HepG2 (cell line): ENCODE results near the gene HSDL2. TPM values are rescaled to one million over a fixed set of nuclear protein-coding genes. Genes with fewer than 3 reads are reported as not detected.

ENCODE experiments used
- ARNT2 ChIP-seq: sonication (generic); formaldehyde crosslinking; IDR thresholded peaks from 2 replicates; pipeline ENCODE4 v1.8.0; 2022; ENCODE audit warnings: mild to moderate bottlenecking, low read depth, missing genetic modification reagents, moderate library complexity
- BCLAF1 ChIP-seq: fragments of 450-650 bp; IDR thresholded peaks from 2 replicates; pipeline ENCODE4 v1.6.1; 2017; ENCODE audit warnings: mild to moderate bottlenecking
- E2F5 ChIP-seq: sonication (generic); formaldehyde crosslinking; conservative IDR thresholded peaks from 2 replicates; pipeline ENCODE4 v1.4.0; 2020; ENCODE audit warnings: missing genetic modification reagents
- GABPA ChIP-seq, 2 experiments: IDR thresholded peaks; 2 replicates each; pipeline ENCODE4 v1.6.1; 2011 to 2016; ENCODE audit warnings: low read depth in 2 of 2, low read length in 1 of 2, missing biosample characterization in 1 of 2, missing genetic modification characterization in 1 of 2
- GATAD2A ChIP-seq: IDR thresholded peaks from 2 replicates; pipeline ENCODE4 v1.6.1; 2016
- ISL2 ChIP-seq: sonication (generic); formaldehyde crosslinking; IDR thresholded peaks from 2 replicates; pipeline ENCODE4 v1.5.0; 2020; ENCODE audit warnings: missing genetic modification reagents
- NCOA5 ChIP-seq: sonication (generic); formaldehyde crosslinking; IDR thresholded peaks from 2 replicates; pipeline ENCODE4 v1.4.0; 2020; ENCODE audit warnings: missing genetic modification reagents
- NRL ChIP-seq: sonication (generic); formaldehyde crosslinking; IDR thresholded peaks from 2 replicates; pipeline ENCODE4 v1.5.0; 2020; ENCODE audit warnings: missing genetic modification reagents, mild to moderate bottlenecking, moderate library complexity, borderline replicate concordance
- REST ChIP-seq, 2 experiments: IDR thresholded peaks; 2 replicates each; pipeline ENCODE4 v1.6.1; 2011 to 2012; ENCODE audit warnings: low read length in 2 of 2, borderline replicate concordance in 1 of 2, low read depth in 1 of 2, mild to moderate bottlenecking in 1 of 2, moderate library complexity in 1 of 2
- SRSF9 ChIP-seq: fragments of 200-400 bp; formaldehyde crosslinking; IDR thresholded peaks from 2 replicates; pipeline ENCODE4 v1.6.1; 2018; ENCODE audit warnings: borderline replicate concordance, mild to moderate bottlenecking, low read depth, low read length; ENCODE audit not compliant: insufficient read depth, poor library complexity, severe bottlenecking
- TBL1XR1 ChIP-seq: fragments of 150-350 bp; IDR thresholded peaks from 2 replicates; pipeline ENCODE4 v1.6.1; 2014; ENCODE audit warnings: borderline replicate concordance, low read length; ENCODE audit not compliant: partially characterized antibody
- ZBTB14 ChIP-seq: sonication (generic); formaldehyde crosslinking; IDR thresholded peaks from 2 replicates; pipeline ENCODE4 v1.4.0; 2020; ENCODE audit warnings: missing genetic modification reagents
- ZNF367 ChIP-seq: sonication (generic); formaldehyde crosslinking; IDR thresholded peaks from 2 replicates; pipeline ENCODE4 v1.4.0; 2020; ENCODE audit warnings: missing genetic modification reagents, borderline replicate concordance
- ZNF615 ChIP-seq: sonication (generic); formaldehyde crosslinking; IDR thresholded peaks from 2 replicates; pipeline ENCODE4 v1.5.0; 2020; ENCODE audit warnings: mild to moderate bottlenecking, missing genetic modification reagents, borderline replicate concordance
- polyA plus RNA-seq, 8 experiments: library from polyadenylated mRNA; depleted of rRNA in 3 of 8; stranded (reverse) in 7 of 8; unstranded in 1 of 8; fragments of >200 nt; fragmentation: Illumina TruSeq in 4 of 8; extraction: Trizol in 4 of 8; gene quantifications; 2 replicates each; pipeline versions ENCODE4 v1.2.1 to v1.2.3, GENCODE V29; 2011 to 2016; ENCODE audit warnings: low read depth in 4 of 8, missing spikeins in 1 of 8, mixed read lengths in 1 of 8; ENCODE audit not compliant: insufficient read depth in 1 of 8
- total RNA-seq, 5 experiments: library from RNA; depleted of rRNA; stranded (reverse); fragments of >200 nt; fragmentation: Illumina TruSeq; extraction: Trizol; gene quantifications; 2 replicates each; pipeline ENCODE4 v1.2.3, GENCODE V29; 2016; ENCODE audit warnings: low read depth in 1 of 5
- TF ChIP-seq, protein P1 (sequence below): sonication (generic); formaldehyde crosslinking; IDR thresholded peaks from 2 replicates; pipeline ENCODE4 v1.4.0; 2020; ENCODE audit warnings: mild to moderate bottlenecking, low read depth, missing genetic modification reagents
- TF ChIP-seq, protein P2 (sequence below): sonication (generic); formaldehyde crosslinking; IDR thresholded peaks from 2 replicates; pipeline ENCODE4 v1.4.0; 2020; ENCODE audit warnings: mild to moderate bottlenecking, low read depth, missing genetic modification reagents

HSDL2 gene
- total and polyA plus RNA-seq, 2 of the 13 experiments (the other 11 are each of a cell fraction or from before 2014, with no cell fraction given) = 55.3 to 80.2 TPM

- TF ChIP-seq ZBTB14 (CRISPR knock-in tag) (peak; percentile 87), TBL1XR1 (no peak), ZNF367 (CRISPR knock-in tag) (0 out of 2 replicates have a peak, but pooled peaks have one; percentile 17), GATAD2A (no peak; the same call in 1 of the 2 replicates), ZNF615 (CRISPR knock-in tag) (no peak), REST (IDR thresholded peaks at IDR 0.05; ENCODE audit: borderline replicate concordance in 1 of 2, low read depth in 1 of 2, low read length in 2 of 2) (0 out of 4 replicates have a peak, but pooled peaks of 1 of the 2 experiments have one; percentile 18), SRSF9 (no peak), E2F5 (CRISPR knock-in tag) (0 out of 2 replicates have a peak, but pooled peaks have one; percentile 29), GABPA (IDR thresholded peaks at IDR 0.05; ENCODE audit: low read depth, low read length) (no peak), GABPA (CRISPR knock-in tag; IDR thresholded peaks at IDR 0.05; ENCODE audit: low read depth) (no peak), BCLAF1 (no peak), ISL2 (CRISPR knock-in tag) (peak; percentile 82), NRL (peak; percentile 55; the same call in 1 of the 2 replicates), NCOA5 (CRISPR knock-in tag) (no peak), ARNT2 (CRISPR knock-in tag) (peak; percentile 92)
- TF ChIP-seq, protein P1, sequence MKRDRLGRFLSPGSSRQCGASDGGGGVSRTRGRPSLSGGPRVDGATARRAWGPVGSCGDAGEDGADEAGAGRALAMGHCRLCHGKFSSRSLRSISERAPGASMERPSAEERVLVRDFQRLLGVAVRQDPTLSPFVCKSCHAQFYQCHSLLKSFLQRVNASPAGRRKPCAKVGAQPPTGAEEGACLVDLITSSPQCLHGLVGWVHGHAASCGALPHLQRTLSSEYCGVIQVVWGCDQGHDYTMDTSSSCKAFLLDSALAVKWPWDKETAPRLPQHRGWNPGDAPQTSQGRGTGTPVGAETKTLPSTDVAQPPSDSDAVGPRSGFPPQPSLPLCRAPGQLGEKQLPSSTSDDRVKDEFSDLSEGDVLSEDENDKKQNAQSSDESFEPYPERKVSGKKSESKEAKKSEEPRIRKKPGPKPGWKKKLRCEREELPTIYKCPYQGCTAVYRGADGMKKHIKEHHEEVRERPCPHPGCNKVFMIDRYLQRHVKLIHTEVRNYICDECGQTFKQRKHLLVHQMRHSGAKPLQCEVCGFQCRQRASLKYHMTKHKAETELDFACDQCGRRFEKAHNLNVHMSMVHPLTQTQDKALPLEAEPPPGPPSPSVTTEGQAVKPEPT (CRISPR knock-in tag) = no peak; the same call in 1 of the 2 replicates
- TF ChIP-seq, protein P2, sequence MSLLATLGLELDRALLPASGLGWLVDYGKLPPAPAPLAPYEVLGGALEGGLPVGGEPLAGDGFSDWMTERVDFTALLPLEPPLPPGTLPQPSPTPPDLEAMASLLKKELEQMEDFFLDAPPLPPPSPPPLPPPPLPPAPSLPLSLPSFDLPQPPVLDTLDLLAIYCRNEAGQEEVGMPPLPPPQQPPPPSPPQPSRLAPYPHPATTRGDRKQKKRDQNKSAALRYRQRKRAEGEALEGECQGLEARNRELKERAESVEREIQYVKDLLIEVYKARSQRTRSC = no peak
These were observed 46.8 kb upstream of the HSDL2 start, which contains the start of gene PTBP3 (continued) for GRCh38 chr9:112332977-112333638.
